Stomach (tissue), 4 donors: ENCODE results near the gene TNP1.

ENCODE experiments used
- CTCF ChIP-seq, 7 experiments: fragments of 450-650 bp in 4 of 7; fragments of 200-600 bp in 3 of 7; sonication (generic) in 3 of 7; IDR thresholded peaks; one replicate each; pipeline ENCODE4 v1.5.1; 2016 to 2019; ENCODE audit warnings: antibody characterized with exemption in 7 of 7, control low read depth in 2 of 7, mild to moderate bottlenecking in 1 of 7
- EP300 ChIP-seq: sonication (generic); formaldehyde crosslinking; IDR thresholded peaks from one replicate; pipeline ENCODE4 v1.6.1; 2017; ENCODE audit warnings: antibody characterized with exemption
- POLR2AphosphoS5 ChIP-seq, 3 donors: sonication (generic); formaldehyde crosslinking; IDR thresholded peaks; one replicate each; pipeline ENCODE4 v1.6.1; 2016; ENCODE audit warnings: antibody characterized with exemption in 3 of 3

DNA sequence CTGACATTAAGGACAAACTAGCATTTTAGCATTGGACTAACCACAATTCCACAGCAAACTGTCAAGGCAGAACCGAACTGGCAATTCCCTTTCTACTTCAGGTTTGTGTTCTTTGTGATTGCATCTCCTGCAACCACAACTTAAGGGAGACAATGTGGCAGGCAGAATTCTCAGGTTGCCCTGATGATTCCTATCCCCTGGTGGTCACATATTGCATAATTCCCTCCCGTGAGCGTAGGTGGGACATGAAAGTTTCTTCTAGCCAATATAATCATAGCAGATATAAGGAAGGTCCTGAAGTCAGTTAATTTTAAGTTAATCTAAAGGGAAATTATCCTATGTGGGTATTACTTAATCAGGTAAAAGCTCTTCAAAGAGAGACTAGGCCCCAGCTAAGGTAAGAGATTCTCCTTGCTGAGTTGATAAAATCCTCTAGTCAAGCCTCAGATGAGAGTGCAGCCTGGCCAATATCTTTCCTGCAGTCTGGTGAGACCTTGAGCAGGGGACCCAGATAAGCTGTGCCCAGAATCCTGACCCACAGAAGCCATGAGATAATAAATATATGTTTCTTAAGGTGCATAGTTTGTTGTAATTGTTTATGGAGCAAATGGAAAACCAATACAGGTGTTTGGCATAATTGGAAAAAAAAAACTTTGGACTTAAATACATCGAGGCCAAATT is 45.9 kb upstream of the TNP1 start:
- TF ChIP-seq CTCF (IDR thresholded peaks at IDR 0.05), result no peak
- TF ChIP-seq POLR2AphosphoS5 (IDR thresholded peaks at IDR 0.05), result no peak
- no peak for TF ChIP-seq EP300
